IMR-90 (cell line): ENCODE results near the gene ANTXR2. TPM values are rescaled to one million over a fixed set of nuclear protein-coding genes. Genes with fewer than 3 reads are reported as not detected.

Source experiments
- ATAC-seq: fragments of 200-7000 bp; cut with Tn5 transposase; 2 replicates; pipeline ENCODE4 v1.9.1; 2020; ENCODE audit warnings: low read depth, mild to moderate bottlenecking, moderate library complexity
- BruUV-seq: library from RNA; stranded (reverse); fragments of 400-500 nt; replicated peaks from 2 replicates; lab custom pipeline; 2021; lab: Mats Ljungman, UMichigan
- CTCF ChIA-PET: fragments of 300-600 bp; formaldehyde crosslinking; extraction: SDS; loops from one replicate; lab custom pipeline; 2021; ENCODE audit warnings: antibody characterized with exemption; lab: Yijun Ruan, JAX
- POLR2A ChIA-PET: fragments of 300-600 bp; sonication (Branson Sonifier 250); formaldehyde crosslinking; loops from one replicate; lab custom pipeline; 2022; ENCODE audit warnings: antibody characterized with exemption; ENCODE audit not compliant: unreplicated experiment; lab: Charles Lee
- DNase-seq: peaks from one replicate; pipeline ENCODE4 v3.0.0; 2013
- H2AFZ ChIP-seq: replicated peaks from 2 replicates; pipeline ENCODE3; 2013; ENCODE audit warnings: low read length, mild to moderate bottlenecking; ENCODE audit not compliant: poor library complexity
- H2AK5ac ChIP-seq: 2 replicates; pipeline ENCODE4 v1.6.1; 2013; ENCODE audit warnings: low read depth, low read length, inconsistent platforms
- H2AK9ac ChIP-seq: replicated peaks from 2 replicates; pipeline ENCODE3; 2013; ENCODE audit warnings: mild to moderate bottlenecking, low read depth, low read length, moderate library complexity; ENCODE audit not compliant: poor library complexity
- H2BK120ac ChIP-seq: 2 replicates; pipeline ENCODE4 v1.6.1; 2013; ENCODE audit warnings: low read depth, low read length, inconsistent platforms
- H2BK15ac ChIP-seq: 3 replicates; pipeline ENCODE4 v1.6.1; 2013; ENCODE audit warnings: low read depth, low read length, inconsistent platforms
- H2BK20ac ChIP-seq: 2 replicates; pipeline ENCODE4 v1.6.1; 2013; ENCODE audit warnings: low read depth, mild to moderate bottlenecking, inconsistent platforms, low read length, moderate library complexity
- H2BK5ac ChIP-seq: 2 replicates; pipeline ENCODE4 v1.6.1; 2013; ENCODE audit warnings: mild to moderate bottlenecking, low read depth, low read length, inconsistent platforms; ENCODE audit not compliant: poor library complexity, severe bottlenecking
- H3K14ac ChIP-seq: replicated peaks from 2 replicates; pipeline ENCODE4 v1.6.1; 2013; ENCODE audit warnings: low read depth, low read length, inconsistent platforms
- H3K18ac ChIP-seq: 2 replicates; pipeline ENCODE4 v1.6.1; 2013; ENCODE audit warnings: low read depth, low read length, control low read depth
- H3K23ac ChIP-seq: 2 replicates; pipeline ENCODE4 v1.6.1; 2013; ENCODE audit warnings: low read depth, low read length, inconsistent platforms
- H3K27ac ChIP-seq: 2 replicates; pipeline ENCODE4 v1.5.1; 2013; ENCODE audit warnings: mild to moderate bottlenecking, control low read depth, low read length; ENCODE audit not compliant: insufficient read depth
- H3K27me3 ChIP-seq: 2 replicates; pipeline ENCODE4 v1.6.1; 2013; ENCODE audit warnings: low read length; ENCODE audit not compliant: control insufficient read depth, insufficient read depth
- H3K36me3 ChIP-seq: 2 replicates; pipeline ENCODE4 v1.6.1; 2013; ENCODE audit warnings: low read length, mixed read lengths; ENCODE audit not compliant: control insufficient read depth, insufficient read depth
- H3K4ac ChIP-seq: 2 replicates; pipeline ENCODE4 v1.6.1; 2013; ENCODE audit warnings: low read depth, low read length, inconsistent platforms
- H3K4me1 ChIP-seq: 2 replicates; pipeline ENCODE4 v1.6.1; 2013; ENCODE audit warnings: low read length, mixed read lengths; ENCODE audit not compliant: control insufficient read depth, insufficient read depth
- H3K4me2 ChIP-seq: 2 replicates; pipeline ENCODE4 v1.6.1; 2013; ENCODE audit warnings: low read depth, mild to moderate bottlenecking, control low read depth, low read length, moderate library complexity
- H3K4me3 ChIP-seq: 2 replicates; pipeline ENCODE4 v1.5.1; 2013; ENCODE audit warnings: low read depth, mild to moderate bottlenecking, control low read depth, low read length, moderate library complexity; ENCODE audit not compliant: insufficient read depth
- H3K56ac ChIP-seq: 2 replicates; pipeline ENCODE4 v1.6.1; 2013; ENCODE audit warnings: low read length, inconsistent platforms; ENCODE audit not compliant: insufficient read depth; ENCODE audit errors: extremely low read depth
- H3K79me1 ChIP-seq, 2 experiments: 2 replicates each; pipeline ENCODE4 v1.6.1; 2013; ENCODE audit warnings: low read length in 2 of 2, inconsistent platforms in 1 of 2, low read depth in 1 of 2
- H3K9ac ChIP-seq: 2 replicates; pipeline ENCODE4 v1.6.1; 2013; ENCODE audit warnings: low read depth, low read length, control low read depth
- H3K9me1 ChIP-seq: 2 replicates; pipeline ENCODE4 v1.6.1; 2013; ENCODE audit warnings: low read length, inconsistent platforms; ENCODE audit not compliant: insufficient read depth
- H3K9me3 ChIP-seq: 2 replicates; pipeline ENCODE4 v1.6.1; 2013; ENCODE audit warnings: low read length; ENCODE audit not compliant: control insufficient read depth, insufficient read depth
- H4K20me1 ChIP-seq: 2 replicates; pipeline ENCODE4 v1.6.1; 2013; ENCODE audit warnings: low read length, inconsistent platforms; ENCODE audit not compliant: insufficient read depth
- H4K5ac ChIP-seq: 2 replicates; pipeline ENCODE4 v1.6.1; 2013; ENCODE audit warnings: mild to moderate bottlenecking, low read depth, low read length, control low read depth
- H4K8ac ChIP-seq, 2 experiments: 2 replicates each; pipeline ENCODE4 v1.6.1; 2013; ENCODE audit warnings: low read depth in 2 of 2, low read length in 2 of 2, control low read depth in 1 of 2, inconsistent platforms in 1 of 2
- H4K91ac ChIP-seq: 2 replicates; pipeline ENCODE4 v1.6.1; 2013; ENCODE audit warnings: low read depth, low read length, inconsistent platforms; ENCODE audit not compliant: insufficient read depth
- BHLHE40 ChIP-seq: fragments of 150-350 bp; IDR thresholded peaks from 2 replicates; pipeline ENCODE4 v1.6.1; 2016; ENCODE audit warnings: mild to moderate bottlenecking, low read depth, low read length
- FOS ChIP-seq: fragments of 150-350 bp; IDR thresholded peaks from 2 replicates; pipeline ENCODE4 v1.6.1; 2016; ENCODE audit warnings: low read depth, low read length
- MAFK ChIP-seq: IDR thresholded peaks from 2 replicates; pipeline ENCODE4 v1.6.1; 2012; ENCODE audit warnings: low read depth, low read length, improper control_type of control experiment
- MXI1 ChIP-seq: IDR thresholded peaks from 2 replicates; pipeline ENCODE4 v1.6.1; 2012; ENCODE audit warnings: low read depth, mild to moderate bottlenecking, low read length, moderate library complexity, borderline replicate concordance
- NFE2L2 ChIP-seq: fragments of 150-350 bp; IDR thresholded peaks from 2 replicates; pipeline ENCODE4 v1.6.1; 2016; ENCODE audit warnings: low read depth, mild to moderate bottlenecking, low read length
- POLR2A ChIP-seq: IDR thresholded peaks from 2 replicates; pipeline ENCODE4 v1.6.1; 2012; ENCODE audit warnings: mild to moderate bottlenecking, low read depth, low read length
- RAD21 ChIP-seq: IDR thresholded peaks from 2 replicates; pipeline ENCODE4 v1.6.1; 2012; ENCODE audit warnings: low read length, improper control_type of control experiment
- RCOR1 ChIP-seq: IDR thresholded peaks from 2 replicates; pipeline ENCODE4 v1.6.1; 2012; ENCODE audit warnings: mild to moderate bottlenecking, low read length, improper control_type of control experiment; ENCODE audit not compliant: insufficient replicate concordance
- RFX5 ChIP-seq: IDR thresholded peaks from 2 replicates; pipeline ENCODE4 v1.8.0; 2012; ENCODE audit warnings: low read depth, mild to moderate bottlenecking, low read length, moderate library complexity
- SMC3 ChIP-seq: fragments of 150-350 bp; IDR thresholded peaks from 2 replicates; pipeline ENCODE4 v1.6.1; 2016; ENCODE audit warnings: low read depth, mild to moderate bottlenecking, antibody characterized with exemption, low read length, moderate library complexity
- WGBS, 2 experiments: methylation state at CpG; one replicate each; pipeline versions ENCODE4 v1.1.5 to v1.1.7; 2013; ENCODE audit warnings: missing lambda C conversion rate in 2 of 2; ENCODE audit not compliant: insufficient read length in 1 of 2; ENCODE audit errors: extremely low coverage in 2 of 2; 5-methylcytosine and 5-hydroxymethylcytosine counted together
- dilution Hi-C: fragments of 300-500 bp; cut with HindIII; formaldehyde crosslinking; loops from one replicate; pipeline ENCODE4 v1.14.3; 2018; ENCODE audit warnings: low sequenced_read_pairs; ENCODE audit not compliant: unreplicated experiment
- in situ Hi-C: fragments of 300-500 bp; cut with MboI; formaldehyde crosslinking; loops from 3 replicates; pipeline ENCODE4 v1.14.3; 2019; ENCODE audit warnings: low sequenced_read_pairs, inconsistent platforms, mixed read lengths
- intact Hi-C: fragments of 100-400 bp; cut with micrococcal nuclease; formaldehyde crosslinking; loops from 2 replicates; pipeline ENCODE4 v1.10.0; 2022
- polyA plus RNA-seq, 3 experiments: library from polyadenylated mRNA; depleted of rRNA; stranded (reverse); fragments of >200 nt; gene quantifications; 2 replicates each; pipeline ENCODE4 v1.2.3, GENCODE V29; 2012; ENCODE audit warnings: low replicate concordance in 1 of 3
- total RNA-seq: library from RNA; depleted of rRNA; stranded (reverse); fragments of >200 nt; gene quantifications from 2 replicates; pipeline ENCODE4 v1.2.3, GENCODE V29; 2012
- TF ChIP-seq, protein P1 (sequence below): fragments of 150-350 bp; IDR thresholded peaks from 2 replicates; pipeline ENCODE4 v1.6.1; 2016; ENCODE audit warnings: low read depth, mild to moderate bottlenecking, low read length, moderate library complexity, borderline replicate concordance
- TF ChIP-seq, protein P2 (sequence below): conservative IDR thresholded peaks from 2 replicates; pipeline ENCODE4 v1.5.1; 2012; ENCODE audit warnings: mild to moderate bottlenecking, low read depth, low read length, improper control_type of control experiment
- TF ChIP-seq, protein P3 (sequence below): fragments of 150-350 bp; IDR thresholded peaks from 2 replicates; pipeline ENCODE4 v1.6.1; 2017; ENCODE audit warnings: mild to moderate bottlenecking, antibody characterized with exemption, low read length, low read depth

Gene ANTXR2
- total and polyA plus RNA-seq, 2 of the 4 experiments (the other 2 are of a cell fraction), result 46.8 to 88.5 TPM

DNA sequence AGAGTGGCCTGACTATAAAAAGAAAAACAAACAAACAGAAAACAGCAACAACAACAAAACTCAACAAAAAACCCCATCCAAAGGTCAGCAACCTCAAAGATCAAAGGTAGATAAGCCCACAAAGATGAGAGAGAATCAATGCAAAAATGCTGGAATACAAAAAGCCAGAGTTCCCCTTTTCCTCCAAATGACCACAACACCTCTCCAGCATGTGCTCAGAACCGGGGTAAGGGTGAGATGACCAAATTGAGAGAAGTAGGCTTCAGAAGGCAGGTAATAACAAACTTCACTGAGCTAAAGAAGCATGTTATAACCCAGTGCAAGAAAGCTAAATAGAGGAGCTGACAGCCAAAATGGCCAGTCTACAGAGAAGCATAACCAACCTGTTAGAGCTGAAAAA lies 43.5 kb upstream of the ANTXR2 start:
- in situ Hi-C loops, result no loop called here
- no peak for ATAC-seq

More for the DNA sequence above, 43.5 kb upstream of the ANTXR2 start:
- no CpG with 5 or more reads among the region's 1 CpG for WGBS, 2 experiments
- no peaks in the 10 kb centered on the region for H3K27me3 ChIP-seq
- BruUV-seq, result no TSS peak
- no peak overlapping the region for H3K23ac ChIP-seq
- H3K36me3 ChIP-seq, result no peaks in the 10 kb centered on the region
- H2BK20ac ChIP-seq, result no peak overlapping the region
- no peak overlapping the region for H2AFZ ChIP-seq
- no peak overlapping the region for H3K4me3 ChIP-seq
- ChIA-PET POLR2A (no interaction called here), CTCF (no interaction called here)
- H3K27ac ChIP-seq, result no peak overlapping the region
- no peak overlapping the region for H2AK5ac ChIP-seq
- no peak overlapping the region for H3K14ac ChIP-seq
- H2AK9ac ChIP-seq, result no peak overlapping the region
- DNase-seq, result no peak
- no peak overlapping the region for H4K8ac ChIP-seq
- no peak overlapping the region for H3K4me2 ChIP-seq
- H3K56ac ChIP-seq, result no peak overlapping the region
- intact Hi-C loops (no loop called here), dilution Hi-C loops (no loop called here)
- H4K91ac ChIP-seq, result no peak overlapping the region
- no peaks in the 10 kb centered on the region for H4K20me1 ChIP-seq
- H3K4ac ChIP-seq, result no peak overlapping the region
- no peak overlapping the region for H2BK15ac ChIP-seq
- no peaks in the 10 kb centered on the region for H3K79me1 ChIP-seq
- no peak overlapping the region for H3K9ac ChIP-seq
- H4K5ac ChIP-seq, result no peak overlapping the region
- H2BK5ac ChIP-seq, result no peak overlapping the region
- TF ChIP-seq RFX5 (no peak), FOS (no peak), NFE2L2 (no peak), RCOR1 (no peak), POLR2A (no peak), MAFK (no peak), RAD21 (no peak), BHLHE40 (no peak), SMC3 (no peak), MXI1 (no peak)
- TF ChIP-seq, protein P1, sequence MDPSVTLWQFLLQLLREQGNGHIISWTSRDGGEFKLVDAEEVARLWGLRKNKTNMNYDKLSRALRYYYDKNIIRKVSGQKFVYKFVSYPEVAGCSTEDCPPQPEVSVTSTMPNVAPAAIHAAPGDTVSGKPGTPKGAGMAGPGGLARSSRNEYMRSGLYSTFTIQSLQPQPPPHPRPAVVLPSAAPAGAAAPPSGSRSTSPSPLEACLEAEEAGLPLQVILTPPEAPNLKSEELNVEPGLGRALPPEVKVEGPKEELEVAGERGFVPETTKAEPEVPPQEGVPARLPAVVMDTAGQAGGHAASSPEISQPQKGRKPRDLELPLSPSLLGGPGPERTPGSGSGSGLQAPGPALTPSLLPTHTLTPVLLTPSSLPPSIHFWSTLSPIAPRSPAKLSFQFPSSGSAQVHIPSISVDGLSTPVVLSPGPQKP, result no peak
- TF ChIP-seq, protein P2, sequence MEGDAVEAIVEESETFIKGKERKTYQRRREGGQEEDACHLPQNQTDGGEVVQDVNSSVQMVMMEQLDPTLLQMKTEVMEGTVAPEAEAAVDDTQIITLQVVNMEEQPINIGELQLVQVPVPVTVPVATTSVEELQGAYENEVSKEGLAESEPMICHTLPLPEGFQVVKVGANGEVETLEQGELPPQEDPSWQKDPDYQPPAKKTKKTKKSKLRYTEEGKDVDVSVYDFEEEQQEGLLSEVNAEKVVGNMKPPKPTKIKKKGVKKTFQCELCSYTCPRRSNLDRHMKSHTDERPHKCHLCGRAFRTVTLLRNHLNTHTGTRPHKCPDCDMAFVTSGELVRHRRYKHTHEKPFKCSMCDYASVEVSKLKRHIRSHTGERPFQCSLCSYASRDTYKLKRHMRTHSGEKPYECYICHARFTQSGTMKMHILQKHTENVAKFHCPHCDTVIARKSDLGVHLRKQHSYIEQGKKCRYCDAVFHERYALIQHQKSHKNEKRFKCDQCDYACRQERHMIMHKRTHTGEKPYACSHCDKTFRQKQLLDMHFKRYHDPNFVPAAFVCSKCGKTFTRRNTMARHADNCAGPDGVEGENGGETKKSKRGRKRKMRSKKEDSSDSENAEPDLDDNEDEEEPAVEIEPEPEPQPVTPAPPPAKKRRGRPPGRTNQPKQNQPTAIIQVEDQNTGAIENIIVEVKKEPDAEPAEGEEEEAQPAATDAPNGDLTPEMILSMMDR, result no peak
- TF ChIP-seq, protein P3, sequence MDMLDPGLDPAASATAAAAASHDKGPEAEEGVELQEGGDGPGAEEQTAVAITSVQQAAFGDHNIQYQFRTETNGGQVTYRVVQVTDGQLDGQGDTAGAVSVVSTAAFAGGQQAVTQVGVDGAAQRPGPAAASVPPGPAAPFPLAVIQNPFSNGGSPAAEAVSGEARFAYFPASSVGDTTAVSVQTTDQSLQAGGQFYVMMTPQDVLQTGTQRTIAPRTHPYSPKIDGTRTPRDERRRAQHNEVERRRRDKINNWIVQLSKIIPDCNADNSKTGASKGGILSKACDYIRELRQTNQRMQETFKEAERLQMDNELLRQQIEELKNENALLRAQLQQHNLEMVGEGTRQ, result no peak
- H3K4me1 ChIP-seq, result peaks cover 6% of the 10 kb centered on the region; the same call in 1 of the 2 replicates
- H3K9me1 ChIP-seq, result 0 out of 2 replicates have a peak, but pooled peaks cover 2% of the 10 kb centered on the region
- H3K18ac ChIP-seq, result no peak overlapping the region
- no peaks in the 10 kb centered on the region for H3K9me3 ChIP-seq
- no peak overlapping the region for H2BK120ac ChIP-seq
